ENCODE data around the gene APLN.
A peak's percentile ranks its signal among the peaks of the same experiment; 100 is the strongest.

The APLN gene

DNA sequence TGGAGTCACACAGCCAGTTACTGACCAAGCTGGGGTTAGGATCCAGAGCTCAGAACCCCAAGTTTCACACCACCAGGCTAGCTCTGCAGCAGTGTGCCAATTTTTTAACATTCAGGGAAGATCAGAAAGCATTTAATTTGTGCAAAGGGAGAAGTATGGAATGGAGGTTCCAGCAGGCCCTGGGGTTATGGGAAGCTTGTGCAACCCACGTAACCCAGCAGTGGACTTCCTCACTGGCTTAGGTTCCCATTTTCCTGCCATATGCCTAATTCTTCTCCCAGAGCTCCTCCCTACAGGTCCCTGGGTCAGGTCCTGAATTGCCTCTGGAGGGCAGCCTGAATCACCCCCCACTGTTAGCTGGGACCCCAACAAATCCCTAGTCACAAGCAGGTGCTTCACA, 14.0 kb downstream of the APLN start:
- no peak for DNase-seq (ENCODE audit: low read depth)

DNA sequence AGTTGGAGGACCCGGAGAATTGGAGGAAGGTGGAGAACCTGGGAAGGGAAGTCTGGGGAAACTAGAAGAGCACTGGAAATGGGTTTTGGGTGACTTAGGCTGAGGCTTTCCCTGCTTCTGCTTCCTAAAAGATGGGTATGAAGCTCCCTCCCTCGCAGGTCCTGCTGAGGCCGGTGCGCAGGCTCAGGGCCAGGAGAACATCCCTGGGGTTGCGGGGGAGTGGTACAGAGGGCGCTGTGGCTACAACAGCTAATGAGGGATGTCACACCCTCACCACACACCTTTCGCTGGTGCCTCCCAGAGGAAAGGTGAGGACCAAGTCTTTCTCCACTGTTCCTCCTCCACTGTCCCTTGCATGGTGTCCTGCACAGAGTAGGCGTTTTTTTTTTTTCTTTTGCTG, 15.8 kb downstream of the APLN start:
- no peak for DNase-seq (ENCODE audit: low read depth)

DNA sequence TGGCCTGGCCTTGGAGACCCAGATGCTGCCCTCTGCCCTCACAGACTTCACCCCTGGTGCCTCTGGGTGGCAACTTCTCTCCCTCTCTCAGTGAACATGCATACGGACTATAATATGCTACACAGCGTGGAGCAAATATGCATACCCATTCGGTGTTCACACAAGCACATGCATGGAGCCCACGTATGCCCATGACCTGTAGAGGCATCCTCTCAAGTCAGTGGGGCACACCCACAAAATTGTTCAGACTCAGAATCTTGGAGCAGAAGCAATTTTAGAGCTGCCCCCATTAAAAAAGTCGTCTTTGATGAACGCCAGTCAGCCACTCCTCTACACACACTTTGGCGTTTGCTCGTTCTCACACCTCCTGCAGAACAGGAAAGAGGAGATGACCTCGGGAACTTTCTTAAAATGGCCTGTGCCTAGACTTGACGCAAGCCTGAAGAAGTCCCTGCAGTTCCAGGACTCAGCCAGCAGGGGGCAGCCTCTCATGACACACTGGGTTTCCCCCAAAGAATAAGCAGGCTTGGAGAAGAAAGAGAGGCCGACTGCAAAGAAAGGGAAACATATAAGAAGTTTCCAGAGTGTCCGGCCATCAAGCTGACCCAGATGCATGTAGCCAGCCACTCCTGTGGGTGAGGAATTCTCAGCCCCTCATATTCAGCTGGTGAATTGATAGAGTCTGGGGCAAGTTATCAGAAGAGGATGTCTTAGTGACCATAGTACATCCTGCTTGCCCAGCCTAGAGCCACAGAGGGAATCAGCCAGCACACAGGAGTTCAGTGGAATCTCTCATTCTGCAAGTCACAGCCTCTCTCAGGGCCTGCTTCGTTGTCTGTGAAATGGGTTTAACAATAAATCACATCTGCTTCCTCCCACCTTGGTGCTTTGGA, 17.3 kb downstream of the APLN start:
- peak; percentile 64 for DNase-seq (ENCODE audit: low read depth)

DNA sequence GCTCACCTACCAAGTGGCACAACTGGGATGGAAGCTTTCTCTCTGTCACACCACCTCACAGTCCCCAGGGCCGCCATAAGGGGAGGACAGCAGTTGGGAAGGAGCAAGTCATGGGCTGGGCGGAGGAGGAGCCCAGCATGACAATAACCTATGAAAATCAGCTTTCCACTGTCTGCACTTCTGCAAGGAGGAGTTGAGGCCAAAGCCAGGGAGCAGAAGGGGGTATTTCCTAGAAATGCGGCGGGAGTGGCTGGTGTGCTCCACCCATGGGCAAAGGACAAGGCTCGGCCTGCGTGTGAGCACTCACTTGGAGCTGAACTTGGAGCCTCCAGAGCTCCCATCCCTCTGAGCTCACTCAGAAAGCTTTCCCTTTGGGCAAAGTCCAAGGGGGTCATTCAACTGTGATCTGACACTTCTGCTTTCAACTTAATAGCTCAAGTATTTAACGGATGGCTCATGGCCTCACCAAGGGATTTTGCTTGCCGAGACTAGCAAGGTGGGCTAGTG, 18.5 kb downstream of the APLN start:
- no peak for DNase-seq (ENCODE audit: low read depth)

DNA sequence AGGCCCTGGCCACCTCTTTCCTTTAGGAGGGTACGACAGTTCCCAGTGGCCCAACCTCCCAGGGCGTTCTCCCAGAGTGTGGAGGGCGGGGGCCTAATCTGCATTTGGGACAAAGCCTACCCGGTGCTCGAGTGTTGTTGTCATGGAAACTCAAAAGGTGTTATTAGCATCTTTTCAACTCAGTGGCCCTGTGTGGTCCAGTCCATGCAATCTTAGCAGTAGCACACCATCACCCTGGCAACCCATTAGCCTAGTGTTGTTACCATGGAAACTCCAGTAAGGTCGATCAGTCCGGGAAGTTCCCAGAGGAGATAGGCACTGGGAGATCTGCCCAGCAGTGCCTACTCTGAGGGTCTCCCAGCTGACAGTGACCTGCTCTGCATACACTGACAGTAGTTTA, 20.2 kb downstream of the APLN start:
- no peak for DNase-seq (ENCODE audit: low read depth)

DNA sequence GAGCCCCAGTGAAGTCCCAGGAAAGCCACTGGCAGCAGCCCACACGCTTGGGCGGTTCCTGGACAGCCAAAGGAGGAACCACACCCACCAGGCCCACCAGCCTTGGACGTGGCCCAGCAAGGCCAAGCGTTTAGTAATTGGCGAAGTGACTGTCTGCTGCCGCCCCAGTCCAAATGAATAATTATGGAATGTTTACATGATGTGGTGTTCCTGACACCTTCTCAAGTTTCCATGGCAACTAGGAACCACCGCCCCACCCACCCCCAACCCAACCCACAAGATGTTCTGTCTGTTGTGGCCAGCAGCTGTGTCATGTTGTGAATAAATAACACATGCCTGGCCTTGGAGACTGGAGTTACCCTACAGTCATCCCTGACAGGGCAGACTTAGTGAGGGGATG, 22.3 kb downstream of the APLN start:
- no peak for DNase-seq (ENCODE audit: low read depth)

DNA sequence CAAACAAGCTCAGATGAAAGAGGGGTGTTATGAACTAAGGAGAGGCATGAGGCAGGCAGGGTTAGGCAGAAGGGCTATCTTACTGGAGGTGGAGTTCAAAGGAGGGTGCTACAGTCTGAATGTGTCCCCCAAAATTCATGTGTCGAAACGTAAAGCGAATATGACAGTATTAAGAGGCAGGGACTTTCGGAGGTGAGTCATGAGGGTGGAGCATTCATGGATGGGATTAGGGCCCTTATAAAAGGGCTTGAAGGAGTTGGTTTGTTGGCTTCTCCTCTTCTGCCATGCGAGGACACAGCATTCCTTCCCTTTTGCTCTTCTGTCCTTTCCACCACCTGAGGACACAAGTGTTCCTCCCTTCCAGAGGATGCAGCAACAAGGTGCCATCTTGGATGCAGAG, 22.9 kb downstream of the APLN start:
- no peak for DNase-seq (ENCODE audit: low read depth)

DNA sequence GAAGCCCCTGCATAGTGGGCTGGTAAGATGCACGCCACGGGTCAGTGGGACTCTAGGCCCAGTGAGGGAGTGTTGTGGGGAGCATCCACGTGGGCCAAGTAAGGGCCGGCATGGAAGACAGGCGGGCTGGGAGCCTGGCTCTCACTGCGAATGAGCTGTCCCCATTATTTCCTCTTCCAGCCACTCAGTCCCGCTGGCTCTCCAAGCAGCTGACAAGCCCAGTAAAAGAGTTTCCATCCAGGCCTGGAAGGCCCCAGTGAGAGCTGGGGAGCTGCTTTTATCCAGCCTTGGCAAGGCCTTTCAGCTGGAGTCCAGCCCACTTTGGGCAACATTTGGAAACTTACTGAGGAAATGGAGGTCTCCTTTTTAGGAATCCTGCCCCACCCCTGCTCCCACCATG, 24.9 kb downstream of the APLN start:
- DNase-seq (ENCODE audit: low read depth), result no peak

DNA sequence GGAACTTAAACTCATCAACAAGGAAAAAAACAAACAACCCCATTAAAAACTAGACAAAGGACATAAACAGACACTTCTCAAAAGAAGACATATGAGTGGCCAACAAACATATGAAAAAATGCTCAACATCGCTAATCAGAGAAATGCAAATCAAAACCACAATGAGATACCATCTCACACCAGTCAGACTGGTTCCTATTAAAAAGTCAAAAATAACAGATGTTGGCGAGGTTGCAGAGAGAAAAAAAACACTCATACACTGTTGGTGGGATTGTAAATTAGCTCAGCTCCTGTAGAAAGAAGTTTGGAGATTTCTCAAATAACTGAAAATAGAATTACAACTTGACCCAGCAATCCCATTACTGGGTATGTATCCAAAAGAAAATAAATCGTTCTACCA, 28.7 kb downstream of the APLN start:
- DNase-seq (ENCODE audit: low read depth), result no peak

DNA sequence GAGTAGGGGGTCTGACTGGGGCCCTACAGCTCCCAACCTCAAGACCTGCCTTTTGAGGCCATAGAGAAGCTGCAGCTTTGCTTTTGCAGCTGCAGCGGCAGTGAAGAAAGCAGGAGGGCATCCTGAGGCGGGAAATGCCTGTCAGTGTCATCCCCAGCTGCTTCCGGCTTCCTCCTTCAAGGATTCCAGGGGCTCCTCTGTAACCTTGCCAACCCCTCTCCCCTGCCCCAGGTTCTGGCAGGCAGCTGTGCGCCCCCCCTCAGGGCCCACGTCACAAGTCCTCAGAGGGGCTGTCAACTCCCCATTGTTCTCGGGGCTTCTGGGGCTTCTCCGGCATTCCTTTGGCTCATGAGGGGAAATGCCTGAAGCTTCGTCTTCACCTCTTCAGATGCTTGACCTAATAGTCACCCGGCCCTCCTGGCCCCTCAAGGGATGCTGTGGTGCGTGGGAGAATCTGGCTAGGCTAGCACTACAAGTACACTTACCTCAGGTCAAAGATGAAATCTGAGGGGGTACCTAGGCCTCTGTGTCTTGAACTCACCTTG, 31.9 kb downstream of the APLN start:
- DNase-seq (ENCODE audit: low read depth), result no peak

DNA sequence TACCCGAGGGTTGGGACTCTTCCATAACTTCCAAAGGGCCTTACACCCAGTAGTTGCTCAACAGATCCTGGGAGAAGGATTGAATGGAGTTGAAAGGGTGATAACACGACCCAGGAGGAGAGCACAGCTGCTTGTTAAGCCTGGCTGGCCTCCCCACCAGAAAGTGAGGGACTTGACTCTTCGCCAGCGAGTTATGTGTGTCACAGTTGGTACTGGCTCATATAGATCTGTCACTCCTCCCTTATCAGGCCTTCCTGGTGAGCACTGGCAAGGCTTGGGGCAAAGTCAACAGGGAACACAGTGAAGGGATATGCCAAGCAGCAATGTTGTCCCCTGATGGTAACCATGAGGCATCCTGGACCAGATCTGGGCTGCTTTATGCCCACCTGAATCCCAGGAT, 35.8 kb downstream of the APLN start:
- DNase-seq (ENCODE audit: low read depth), result no peak

DNA sequence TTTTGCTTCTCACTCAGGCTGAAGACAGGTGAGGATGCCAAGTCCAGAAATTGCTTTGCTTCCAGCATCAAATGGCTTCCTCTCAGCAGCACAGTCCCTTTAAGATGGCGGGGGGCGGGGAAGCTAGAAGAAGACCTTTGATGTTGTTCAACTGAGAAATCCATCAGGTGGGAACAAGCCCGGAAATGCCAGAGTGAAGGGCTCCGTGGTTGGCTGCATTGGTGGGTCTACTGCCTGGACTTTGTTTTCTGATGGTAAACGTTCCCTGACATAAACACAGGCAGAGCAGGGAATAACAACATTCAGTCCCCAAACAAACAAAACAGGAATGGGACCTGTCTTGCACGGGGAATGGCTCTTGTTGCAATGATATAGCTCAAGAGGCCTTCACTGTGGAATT, 37.3 kb downstream of the APLN start:
- no peak for DNase-seq (ENCODE audit: low read depth)

DNA sequence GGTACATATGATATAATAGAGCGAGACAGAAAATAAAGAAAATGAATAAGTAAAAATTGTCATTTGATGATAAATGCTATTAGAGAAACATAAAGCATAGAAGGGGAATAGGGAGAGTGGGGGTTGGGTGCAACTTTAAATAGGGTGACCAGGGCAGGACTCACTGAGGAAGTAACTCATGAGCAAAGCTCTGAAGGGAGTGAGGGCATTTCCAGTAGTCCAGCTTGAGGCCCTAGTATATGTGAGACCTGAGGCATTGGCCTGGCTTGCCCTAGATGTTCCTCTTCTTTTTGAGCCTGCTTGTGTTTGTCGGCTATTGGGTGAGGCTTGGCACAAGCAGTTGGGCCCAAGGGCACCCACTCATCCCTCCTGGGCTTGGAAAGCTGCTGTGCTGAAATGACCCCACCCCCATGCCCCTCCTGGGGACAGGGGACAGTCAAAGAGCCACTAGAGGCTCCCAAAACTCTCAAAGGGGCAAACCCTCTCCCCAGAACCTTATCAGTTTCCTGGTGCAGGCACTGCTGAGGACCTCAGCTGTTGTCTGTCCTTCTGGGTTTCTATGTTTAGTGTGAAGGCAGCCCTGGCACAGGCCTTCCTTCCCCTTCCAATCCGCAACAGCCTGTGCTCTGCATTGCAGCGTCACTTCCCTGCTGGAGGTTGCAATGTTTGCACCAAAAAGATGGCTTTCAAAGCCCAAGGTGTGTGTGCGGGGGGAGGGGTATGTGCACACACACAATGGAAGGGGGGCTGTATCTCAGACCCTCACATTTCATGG, 40.1 kb downstream of the APLN start:
- DNase-seq (ENCODE audit: low read depth), result no peak

DNA sequence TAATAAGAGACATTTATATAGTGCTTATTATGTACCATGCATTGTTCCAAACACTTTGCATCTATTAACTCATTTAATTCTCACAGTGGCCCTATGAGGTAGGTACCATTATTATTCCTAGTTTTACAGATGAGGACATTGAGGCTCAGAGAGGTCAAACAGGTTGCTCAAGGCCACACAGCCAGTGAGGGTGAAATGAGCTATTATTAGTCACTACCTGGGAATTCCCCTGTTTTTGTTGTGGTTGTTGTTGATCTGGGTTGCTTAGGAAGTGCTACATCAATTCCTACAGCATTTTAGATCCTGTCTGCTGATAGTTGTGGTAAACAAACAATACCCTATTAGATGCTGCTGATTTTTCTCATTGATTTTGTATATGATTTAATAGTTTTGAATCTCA, 41.2 kb downstream of the APLN start:
- no peak for DNase-seq (ENCODE audit: low read depth)

DNA sequence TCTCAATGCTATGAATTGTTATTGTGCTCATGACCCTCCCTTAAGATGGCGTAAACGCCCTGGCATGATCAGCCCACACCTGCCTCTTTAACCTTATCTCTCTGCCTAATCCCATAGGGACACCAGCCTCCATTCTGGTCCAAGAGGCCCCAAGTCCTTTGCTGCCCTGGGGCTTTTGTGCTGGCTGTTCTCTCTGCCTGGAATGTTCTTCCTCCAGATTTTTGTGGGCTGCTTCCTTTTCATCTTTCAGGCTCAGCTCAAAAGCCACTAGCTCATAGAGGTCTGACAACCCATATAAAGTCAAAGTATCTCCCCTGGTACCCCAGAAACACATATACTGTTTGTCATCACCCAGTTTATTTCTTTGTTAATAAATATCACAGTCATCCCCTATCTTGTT, 42.4 kb downstream of the APLN start:
- no peak for DNase-seq (ENCODE audit: low read depth)

DNA sequence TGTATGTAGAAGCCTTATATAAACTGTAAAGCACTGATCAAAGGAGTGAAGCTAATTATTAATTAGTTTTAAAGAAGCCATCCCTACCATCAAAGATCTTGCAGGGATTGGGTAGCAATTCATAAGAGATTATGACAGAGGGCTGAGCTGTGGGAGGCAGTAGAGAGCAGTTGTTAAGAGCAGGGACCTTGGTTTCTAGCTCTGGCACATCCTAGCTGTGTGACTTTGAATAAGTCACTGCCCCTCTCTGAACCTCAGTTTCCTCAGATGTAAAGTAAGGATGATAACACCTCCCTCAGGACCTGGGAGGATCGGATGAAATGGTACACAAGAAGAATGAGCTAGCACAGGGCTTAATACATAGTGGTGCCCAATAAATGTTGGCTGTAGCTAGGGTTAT, 45.4 kb downstream of the APLN start:
- no peak for DNase-seq (ENCODE audit: low read depth)

DNA sequence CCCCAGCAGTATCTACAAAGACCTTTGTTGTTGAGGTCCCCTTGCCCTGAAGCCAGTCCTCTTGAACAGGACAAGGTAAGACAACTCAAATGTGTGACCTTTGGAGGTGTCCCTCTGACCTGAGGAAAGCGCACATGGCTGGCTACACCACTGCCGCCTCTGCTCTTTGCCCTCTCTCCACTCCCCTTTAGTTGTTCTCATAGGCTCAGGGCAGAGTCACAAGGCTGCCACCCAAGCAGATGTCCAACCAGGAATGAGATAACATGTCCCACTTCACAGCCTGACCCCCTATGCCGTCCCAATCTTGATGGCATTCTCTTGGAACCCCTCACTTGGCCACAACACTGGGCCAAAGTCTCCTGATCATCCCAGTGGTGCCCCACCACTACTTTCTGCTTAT, 46.3 kb downstream of the APLN start:
- DNase-seq (ENCODE audit: low read depth), result no peak

DNA sequence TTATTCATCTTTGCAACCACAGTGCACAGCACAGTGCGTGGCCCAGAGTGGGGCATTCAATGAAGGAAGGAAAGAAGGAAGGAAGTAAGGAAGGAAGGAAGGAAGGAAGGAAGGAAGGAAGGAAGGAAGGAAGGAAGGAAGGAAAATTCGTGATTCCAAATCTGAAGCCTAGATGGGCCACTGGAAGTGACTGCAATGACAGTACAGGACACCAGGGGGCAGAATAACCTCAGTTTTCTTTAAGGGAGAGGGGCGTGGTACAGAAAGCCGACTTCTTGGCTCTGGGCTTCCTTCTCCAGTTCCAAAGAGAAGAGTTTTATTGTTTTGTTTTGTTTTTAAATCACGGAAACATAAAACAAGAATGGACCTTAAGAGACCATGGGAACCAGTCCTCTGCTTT, 47.8 kb downstream of the APLN start:
- DNase-seq (ENCODE audit: low read depth), result peak; percentile 16

DNA sequence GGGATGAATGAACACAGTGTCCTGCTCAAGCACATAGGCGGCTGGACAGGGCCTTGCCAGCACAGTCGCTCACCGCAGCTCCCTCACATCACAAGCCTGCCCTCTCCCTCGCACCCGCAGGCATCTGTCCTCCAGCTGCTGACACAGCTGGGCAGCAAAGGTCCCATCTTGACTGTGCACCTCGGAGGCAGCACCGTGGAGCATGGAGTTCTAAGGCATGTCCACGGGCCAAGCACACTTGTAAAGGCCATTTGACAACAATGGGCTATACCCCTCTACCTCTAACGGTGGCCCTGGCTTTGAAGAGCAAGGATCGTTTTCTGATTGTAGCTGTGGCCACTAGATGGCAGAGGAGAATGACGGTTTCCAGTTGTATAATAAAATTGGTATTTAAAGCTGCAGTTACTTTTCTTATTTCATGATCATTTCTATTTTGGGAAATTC, 53.8 kb downstream of the APLN start:
- no peak for DNase-seq (ENCODE audit: low read depth)

DNA sequence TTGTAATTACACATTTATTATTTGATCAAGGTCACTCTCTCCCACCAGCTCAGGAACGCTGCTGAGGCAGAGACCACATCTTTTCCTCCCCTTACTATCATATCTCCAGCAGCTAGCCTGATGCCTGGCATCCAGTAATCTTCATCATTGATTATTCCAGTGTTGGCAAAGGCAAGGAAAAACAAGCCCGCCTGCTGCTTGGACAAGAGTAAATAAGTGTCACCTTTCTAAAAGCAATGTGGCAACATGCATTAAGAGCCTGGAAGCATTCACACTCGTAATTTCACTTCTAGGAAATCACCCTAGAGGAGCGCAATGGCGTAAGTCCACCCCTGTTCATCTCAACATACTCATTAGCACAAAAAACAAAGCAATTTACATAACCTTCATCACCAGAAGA, 54.8 kb downstream of the APLN start:
- no peak for DNase-seq (ENCODE audit: low read depth)

DNA sequence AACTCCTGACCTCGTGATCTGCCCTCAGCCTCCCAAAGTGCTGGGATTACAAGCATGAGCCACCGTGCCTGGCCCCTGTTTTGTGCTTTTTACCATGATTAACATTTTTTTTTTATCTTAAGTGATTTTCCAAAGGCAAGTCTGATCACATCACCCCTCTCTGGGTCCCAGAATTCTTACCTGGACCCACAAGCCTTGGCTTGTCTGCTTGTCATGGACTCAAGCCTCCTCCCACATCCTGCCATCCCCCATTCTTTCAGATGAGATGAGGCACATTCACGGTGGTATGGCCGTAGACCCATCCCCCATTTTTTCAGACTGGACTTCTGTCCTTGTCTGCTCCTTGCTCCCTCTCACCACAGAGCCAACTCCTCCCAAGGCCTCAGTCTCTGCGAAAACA, 55.3 kb downstream of the APLN start:
- no peak for DNase-seq (ENCODE audit: low read depth)

DNA sequence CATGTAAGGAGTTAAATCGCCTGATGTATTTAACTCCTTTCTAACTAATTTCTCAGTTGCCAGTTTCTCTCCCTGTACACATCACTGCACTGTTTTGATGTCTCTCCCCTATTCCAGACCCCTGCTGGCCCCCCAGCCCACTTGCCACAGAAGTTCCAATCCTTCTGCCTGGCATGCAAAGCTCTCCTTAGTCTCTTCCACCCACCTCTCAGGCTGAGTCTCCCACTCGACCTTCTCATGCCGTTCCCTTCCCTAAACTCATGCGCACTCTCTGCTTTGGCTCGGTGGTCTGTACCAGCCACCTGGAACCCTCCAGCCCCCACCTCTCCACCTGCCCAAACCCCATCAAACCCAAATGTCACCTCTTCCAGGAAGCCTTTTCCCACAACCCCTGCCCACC, 56.9 kb downstream of the APLN start:
- no peak for DNase-seq (ENCODE audit: low read depth)

DNA sequence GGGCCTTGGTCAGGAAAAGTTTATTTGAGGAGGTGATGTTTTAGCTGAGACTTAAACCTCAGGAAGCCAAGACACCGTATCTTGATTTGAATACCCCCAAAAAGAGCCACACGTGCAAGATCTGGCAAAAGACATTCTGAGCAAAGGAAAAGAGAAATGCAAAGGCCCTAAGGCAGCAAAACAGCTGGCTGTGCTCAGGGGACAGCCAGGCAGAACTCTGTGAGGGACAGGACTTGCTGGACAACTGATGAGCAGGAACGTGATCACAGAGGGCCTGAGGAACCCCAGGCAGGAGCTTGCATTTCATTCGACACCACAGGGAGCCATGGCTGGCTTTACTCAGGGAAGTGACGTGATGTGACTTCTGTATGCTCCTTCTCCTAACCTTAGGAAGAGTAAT, 58.7 kb downstream of the APLN start:
- no peak for DNase-seq (ENCODE audit: low read depth)

All from activated T-helper 9 cell treated with anti-CD3 and anti-CD28 coated beads, Interleukin-2, amount 50 U/mL, for 16 hours (primary cell).